Superior temporal gyrus (tissue), 1 donor: ENCODE data around the gene GPR161.

Experiments used
- DNase-seq: peaks from one replicate; pipeline ENCODE4 v3.0.0-alpha.2; 2016; ENCODE audit errors: extremely low spot score

GPR161 gene

GRCh38 chr1:168035345-168035744, 101.4 kb downstream of the GPR161 start:
- no peak for DNase-seq

- DNase-seq = no peak
Measured at GRCh38 chr1:168032029-168032428, 104.7 kb downstream of the GPR161 start.

GRCh38 chr1:168031627-168032026, 105.1 kb downstream of the GPR161 start:
- no peak for DNase-seq

- DNase-seq = no peak
Measured at GRCh38 chr1:168031198-168031597, 105.5 kb downstream of the GPR161 start.
